A673 (cell line): ENCODE results near the gene ADSL. TPM values are rescaled to one million over a fixed set of nuclear protein-coding genes. Genes with fewer than 3 reads are reported as not detected.
"Not testable (repeated sequence)": the region's sequence is repeated elsewhere in the genome, so short reads cannot be mapped to it uniquely, and the experiment has no call there.

Experiments
- BruUV-seq: library from RNA; stranded (reverse); fragments of 400-500 nt; replicated peaks from 2 replicates; lab custom pipeline; 2021; lab: Mats Ljungman, UMichigan
- CTCF ChIA-PET: fragments of 300-600 bp; sonication (Branson Sonifier 250); formaldehyde crosslinking; loops from one replicate; lab custom pipeline; 2022; ENCODE audit warnings: antibody characterized with exemption; lab: Charles Lee
- POLR2A ChIA-PET: fragments of 300-600 bp; sonication (Branson Sonifier 250); formaldehyde crosslinking; loops from one replicate; lab custom pipeline; 2022; ENCODE audit warnings: antibody characterized with exemption; ENCODE audit not compliant: low non-redundant PET; lab: Charles Lee
- DNase-seq: peaks from one replicate; pipeline ENCODE4 v3.0.0-alpha.2; 2015; ENCODE audit warnings: low spot score
- H3K27ac ChIP-seq: fragments of 200-600 bp; sonication (generic); 2 replicates; pipeline ENCODE4 v1.5.1; 2016; ENCODE audit warnings: mixed run types, low read depth, mild to moderate bottlenecking, mixed read lengths, antibody characterized with exemption, low read length; ENCODE audit not compliant: poor library complexity, severe bottlenecking
- H3K27me3 ChIP-seq: fragments of 200-600 bp; sonication (generic); replicated peaks from 2 replicates; pipeline ENCODE4 v1.6.1; 2017; ENCODE audit warnings: mixed run types, low read depth, mild to moderate bottlenecking, mixed read lengths, antibody characterized with exemption, low read length; ENCODE audit not compliant: insufficient read depth, poor library complexity
- H3K36me3 ChIP-seq: fragments of 200-600 bp; sonication (generic); 2 replicates; pipeline ENCODE4 v1.6.1; 2016; ENCODE audit warnings: mixed run types, mild to moderate bottlenecking, mixed read lengths, antibody characterized with exemption, low read length; ENCODE audit not compliant: insufficient read depth, poor library complexity, severe bottlenecking
- H3K4me1 ChIP-seq: fragments of 200-600 bp; sonication (generic); 2 replicates; pipeline ENCODE4 v1.6.1; 2017; ENCODE audit warnings: mixed run types, mild to moderate bottlenecking, mixed read lengths, antibody characterized with exemption, low read length; ENCODE audit not compliant: insufficient read depth, poor library complexity, severe bottlenecking
- H3K4me3 ChIP-seq: fragments of 200-600 bp; sonication (generic); 2 replicates; pipeline ENCODE4 v1.5.1; 2016; ENCODE audit warnings: low read depth, mixed run types, mild to moderate bottlenecking, mixed read lengths, low read length; ENCODE audit not compliant: poor library complexity, severe bottlenecking
- H3K9me3 ChIP-seq: fragments of 200-600 bp; sonication (generic); 2 replicates; pipeline ENCODE4 v1.6.1; 2016; ENCODE audit warnings: mixed run types, low read depth, mild to moderate bottlenecking, mixed read lengths, antibody characterized with exemption, low read length; ENCODE audit not compliant: poor library complexity, severe bottlenecking
- CTCF ChIP-seq: fragments of 300-800, 200-600 bp; sonication (generic); conservative IDR thresholded peaks from 2 replicates; pipeline ENCODE4 v1.5.1; 2017; ENCODE audit warnings: low read depth, mild to moderate bottlenecking, antibody characterized with exemption, low read length, moderate library complexity, mixed read lengths
- EZH2 ChIP-seq: fragments of 200-600 bp; sonication (generic); IDR thresholded peaks from 2 replicates; pipeline ENCODE4 v1.6.1; 2017; ENCODE audit warnings: borderline replicate concordance, low read depth, mild to moderate bottlenecking, mixed read lengths, antibody characterized with exemption, low read length; ENCODE audit not compliant: poor library complexity, severe bottlenecking
- intact Hi-C: fragments of 100-400 bp; cut with micrococcal nuclease; formaldehyde crosslinking; loops from one replicate; pipeline ENCODE4 v1.10.0; 2022; ENCODE audit not compliant: unreplicated experiment
- total RNA-seq: library from RNA; stranded (reverse); gene quantifications from 2 replicates; pipeline ENCODE4 v1.2.3, GENCODE V29; 2021

The ADSL gene
- total RNA-seq, 1 experiment from 2014 or later, result 133 TPM

DNA sequence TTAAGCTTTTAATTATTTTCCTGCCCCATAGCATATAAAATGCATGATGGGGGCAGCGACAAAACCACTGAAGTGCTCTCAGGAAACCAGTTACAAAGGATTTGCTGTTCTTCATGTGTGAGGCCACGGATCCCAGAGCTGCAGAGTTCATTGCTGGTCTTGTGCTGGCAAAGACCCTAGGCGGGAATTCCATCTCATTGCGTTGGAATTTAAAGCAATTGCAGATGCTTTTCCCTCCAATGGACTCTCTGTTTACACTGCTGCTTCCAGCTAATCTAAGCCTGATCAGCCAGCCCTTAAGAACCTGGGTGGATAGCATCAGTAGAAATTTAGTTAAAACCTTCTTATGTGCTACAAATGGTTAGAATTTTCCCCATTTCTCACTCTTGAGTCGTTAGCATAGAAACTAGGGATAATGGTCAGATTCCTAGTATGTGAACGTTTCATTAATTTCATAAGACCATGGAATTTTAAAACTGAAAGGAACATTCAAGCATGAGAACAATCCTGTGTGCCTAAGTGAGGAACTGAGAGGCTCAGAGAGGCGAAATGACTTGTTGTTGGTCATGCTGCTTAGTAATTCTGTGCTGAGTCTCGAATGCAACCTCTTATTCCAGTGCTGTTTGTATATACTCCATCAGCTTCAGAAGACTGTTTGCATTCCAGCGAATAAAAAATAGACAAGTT, 36.1 kb upstream of the ADSL start:
- DNase-seq, result no peak
- no TSS peak for BruUV-seq
- TF ChIP-seq EZH2 (no peak), CTCF (no peak)
- Histone ChIP-seq H3K27me3 (no peaks in the 10 kb centered on the region), H3K4me3 (no peak overlapping the region), H3K9me3 (no peaks in the 10 kb centered on the region), H3K36me3 (peaks cover 63% of the 10 kb centered on the region), H3K27ac (no peak overlapping the region), H3K4me1 (no peaks in the 10 kb centered on the region)
- intact Hi-C loops, result no loop called here
- CTCF ChIA-PET, result no interaction called here
- POLR2A ChIA-PET, result interaction anchor here (0.6 kb wide), 1 partner anchor 53 kb away, joined by 3 read pairs; no protein-coding TSS in a partner anchor

DNA sequence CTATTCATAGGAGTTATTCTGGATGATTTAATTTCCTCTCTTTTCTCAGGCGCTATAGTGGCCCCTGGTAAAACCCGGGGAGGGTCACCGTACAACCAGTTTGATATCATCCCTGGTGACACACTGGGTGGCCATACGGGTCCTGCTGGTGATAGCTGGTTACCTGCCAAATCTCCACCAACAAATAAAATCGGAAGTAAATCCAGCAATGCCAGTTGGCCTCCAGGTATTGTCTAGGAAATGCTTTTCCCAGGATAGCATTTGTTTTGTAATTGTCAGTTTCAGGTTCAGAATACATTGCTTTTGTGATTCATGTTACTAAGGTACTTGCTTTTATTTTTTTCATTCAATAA, 35.6 kb upstream of the ADSL start:
- DNase-seq, result no peak
- intact Hi-C loops, result no loop called here
- no peak for TF ChIP-seq EZH2
- no peak for TF ChIP-seq CTCF
- peaks cover 68% of the 10 kb centered on the region for H3K36me3 ChIP-seq
- H3K27me3 ChIP-seq, result no peaks in the 10 kb centered on the region
- H3K4me3 ChIP-seq, result no peak overlapping the region
- no TSS peak for BruUV-seq
- CTCF ChIA-PET, result no interaction called here
- no peaks in the 10 kb centered on the region for H3K9me3 ChIP-seq
- POLR2A ChIA-PET, result no interaction called here
- no peak overlapping the region for H3K27ac ChIP-seq
- no peaks in the 10 kb centered on the region for H3K4me1 ChIP-seq

DNA sequence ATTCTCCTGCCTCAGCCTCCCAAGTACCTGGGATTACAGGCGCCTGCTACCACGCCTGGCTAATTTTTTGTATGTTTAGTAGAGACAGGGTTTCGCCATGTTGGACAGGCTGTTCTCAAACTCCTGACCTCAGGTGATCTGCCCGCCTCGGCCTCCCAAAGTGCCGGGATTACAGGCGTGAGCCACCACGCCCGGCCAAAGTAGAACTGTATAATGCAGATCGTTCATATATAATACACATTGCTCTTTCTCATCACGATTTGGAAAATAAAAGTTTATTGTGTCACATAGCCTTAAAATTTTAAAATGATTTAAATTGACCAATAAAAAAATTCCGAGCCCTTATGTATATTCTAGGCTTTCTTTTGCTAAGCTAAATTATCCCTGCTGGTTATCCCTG, 34.7 kb upstream of the ADSL start:
- H3K27me3 ChIP-seq, H3K9me3 ChIP-seq, intact Hi-C loops, H3K4me3 ChIP-seq, POLR2A ChIA-PET, BruUV-seq, CTCF ChIA-PET, DNase-seq, H3K27ac ChIP-seq, H3K4me1 ChIP-seq: not testable (repeated sequence)
- peaks cover 77% of the 10 kb centered on the region for H3K36me3 ChIP-seq

GRCh38 chr22:40312050-40312449, 34.2 kb upstream of the ADSL start:
- Histone ChIP-seq H3K4me3 (no peak overlapping the region), H3K27me3 (no peaks in the 10 kb centered on the region), H3K9me3 (no peaks in the 10 kb centered on the region), H3K4me1 (no peaks in the 10 kb centered on the region), H3K36me3 (peaks cover 80% of the 10 kb centered on the region), H3K27ac (no peak overlapping the region)
- no TSS peak for BruUV-seq
- ChIA-PET CTCF (no interaction called here), POLR2A (no interaction called here)
- no peak for TF ChIP-seq EZH2
- TF ChIP-seq CTCF, result no peak
- peak; percentile 17 for DNase-seq
- intact Hi-C loops, result no loop called here
